ENCODE data around the gene PSMC1.

Gene PSMC1

DNA sequence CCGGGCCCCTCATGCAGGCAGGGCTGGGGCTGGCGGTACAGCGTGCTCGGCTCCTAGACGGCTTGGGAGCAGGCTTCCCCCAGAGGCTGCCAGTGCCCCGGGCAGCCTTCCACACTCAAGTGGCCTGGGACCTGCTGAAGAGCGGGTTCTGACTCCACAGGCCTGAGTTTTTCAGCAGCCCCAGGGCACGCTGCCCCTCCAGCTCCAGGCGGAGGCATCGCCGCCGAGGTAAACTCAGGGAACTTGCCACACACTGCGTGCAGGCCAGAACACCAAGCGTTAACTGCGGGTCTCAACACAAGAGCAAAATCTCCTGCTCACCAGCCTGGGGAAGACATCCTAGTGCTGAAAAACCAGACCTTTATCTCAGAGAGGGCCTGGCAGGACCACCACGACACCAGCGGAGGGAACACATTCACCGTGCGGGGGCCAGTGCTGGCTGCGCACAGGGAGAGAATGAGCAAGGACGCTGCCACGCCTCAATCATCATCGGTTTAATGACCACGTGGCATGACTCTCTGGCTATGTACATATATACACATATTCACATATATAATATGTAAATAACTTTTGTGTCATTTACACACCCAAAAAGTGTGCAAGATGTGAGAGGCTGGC lies 21.3 kb downstream of the PSMC1 start:
- no peak overlapping the region for H3K27ac ChIP-seq
- TF ChIP-seq, protein P1, sequence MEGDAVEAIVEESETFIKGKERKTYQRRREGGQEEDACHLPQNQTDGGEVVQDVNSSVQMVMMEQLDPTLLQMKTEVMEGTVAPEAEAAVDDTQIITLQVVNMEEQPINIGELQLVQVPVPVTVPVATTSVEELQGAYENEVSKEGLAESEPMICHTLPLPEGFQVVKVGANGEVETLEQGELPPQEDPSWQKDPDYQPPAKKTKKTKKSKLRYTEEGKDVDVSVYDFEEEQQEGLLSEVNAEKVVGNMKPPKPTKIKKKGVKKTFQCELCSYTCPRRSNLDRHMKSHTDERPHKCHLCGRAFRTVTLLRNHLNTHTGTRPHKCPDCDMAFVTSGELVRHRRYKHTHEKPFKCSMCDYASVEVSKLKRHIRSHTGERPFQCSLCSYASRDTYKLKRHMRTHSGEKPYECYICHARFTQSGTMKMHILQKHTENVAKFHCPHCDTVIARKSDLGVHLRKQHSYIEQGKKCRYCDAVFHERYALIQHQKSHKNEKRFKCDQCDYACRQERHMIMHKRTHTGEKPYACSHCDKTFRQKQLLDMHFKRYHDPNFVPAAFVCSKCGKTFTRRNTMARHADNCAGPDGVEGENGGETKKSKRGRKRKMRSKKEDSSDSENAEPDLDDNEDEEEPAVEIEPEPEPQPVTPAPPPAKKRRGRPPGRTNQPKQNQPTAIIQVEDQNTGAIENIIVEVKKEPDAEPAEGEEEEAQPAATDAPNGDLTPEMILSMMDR (conservative IDR thresholded peaks at IDR 0.05): no peak
- no peak for TF ChIP-seq ZFX (IDR thresholded peaks at IDR 0.05)

DNA sequence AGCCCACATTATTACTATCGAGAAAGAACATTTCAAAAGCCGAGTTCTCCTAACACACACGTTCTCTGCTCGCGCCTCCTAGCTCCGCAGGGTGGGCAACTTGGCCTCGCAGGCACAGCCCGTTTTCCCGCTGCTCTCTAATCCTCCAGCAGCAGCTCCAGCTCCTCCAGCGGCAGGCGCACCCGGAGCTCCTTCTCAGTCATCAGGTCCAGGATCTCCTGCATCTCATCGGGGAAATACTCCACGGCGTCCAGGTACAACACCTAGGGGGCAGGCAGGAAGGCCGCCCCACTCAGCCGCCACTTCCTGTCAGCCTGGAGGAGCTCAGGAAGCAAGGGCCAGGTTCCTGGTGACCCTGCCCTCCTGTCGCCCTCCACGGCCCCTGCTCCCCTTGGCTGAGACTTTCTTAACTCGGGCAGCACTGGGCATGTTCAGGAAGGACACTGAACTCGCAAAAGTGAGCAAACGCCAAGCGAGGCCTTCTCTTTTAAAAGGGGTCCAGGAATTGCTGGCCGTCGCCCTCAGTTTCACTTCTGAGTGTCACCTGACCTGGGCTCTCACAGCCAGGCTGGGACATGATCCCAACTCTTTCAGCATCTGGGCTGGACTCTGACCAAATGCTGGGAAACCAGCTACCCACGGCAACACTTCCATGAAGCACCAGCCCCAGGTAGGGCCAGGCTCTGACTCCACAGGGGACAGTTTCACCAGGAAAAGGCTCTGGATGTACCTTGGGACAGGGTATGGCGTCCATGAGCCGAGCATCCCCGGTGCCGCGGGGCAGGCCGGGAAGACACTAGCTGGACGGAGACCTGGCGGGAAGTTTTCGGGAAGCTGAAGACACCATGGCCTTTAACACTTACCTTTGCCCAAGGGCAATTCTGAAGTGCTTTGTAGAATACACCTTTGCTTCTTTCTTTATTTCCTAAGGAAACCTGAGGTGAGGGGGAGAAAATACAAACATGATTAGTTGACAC lies 22.1 kb downstream of the PSMC1 start:
- TF ChIP-seq, protein P1 (conservative IDR thresholded peaks at IDR 0.05): no peak
- TF ChIP-seq ZFX (IDR thresholded peaks at IDR 0.05): no peak
- H3K27ac ChIP-seq: no peak overlapping the region

DNA sequence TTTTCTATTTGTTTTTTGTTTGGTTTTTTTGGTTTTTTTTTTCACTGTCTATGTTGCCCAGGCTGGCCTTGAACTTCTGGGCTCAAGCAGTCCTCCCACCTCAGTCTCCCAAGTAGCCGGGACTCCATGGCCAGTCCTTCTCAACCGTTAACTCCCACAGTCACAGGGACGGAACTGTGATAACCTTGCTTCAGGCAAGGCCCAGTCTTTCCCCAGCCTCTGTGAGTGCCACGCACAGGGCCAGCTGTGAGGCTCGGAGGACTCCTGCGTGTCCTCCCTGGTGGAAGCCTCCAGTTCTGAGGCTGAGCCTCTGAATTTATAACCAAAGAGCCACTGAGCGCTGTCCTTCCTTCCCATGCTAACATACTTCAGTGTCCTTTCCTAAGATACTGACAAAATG lies 23.7 kb downstream of the PSMC1 start:
- TF ChIP-seq ZFX (IDR thresholded peaks at IDR 0.05): no peak
- TF ChIP-seq, protein P1 (conservative IDR thresholded peaks at IDR 0.05): no peak
- no peak overlapping the region for H3K27ac ChIP-seq

DNA sequence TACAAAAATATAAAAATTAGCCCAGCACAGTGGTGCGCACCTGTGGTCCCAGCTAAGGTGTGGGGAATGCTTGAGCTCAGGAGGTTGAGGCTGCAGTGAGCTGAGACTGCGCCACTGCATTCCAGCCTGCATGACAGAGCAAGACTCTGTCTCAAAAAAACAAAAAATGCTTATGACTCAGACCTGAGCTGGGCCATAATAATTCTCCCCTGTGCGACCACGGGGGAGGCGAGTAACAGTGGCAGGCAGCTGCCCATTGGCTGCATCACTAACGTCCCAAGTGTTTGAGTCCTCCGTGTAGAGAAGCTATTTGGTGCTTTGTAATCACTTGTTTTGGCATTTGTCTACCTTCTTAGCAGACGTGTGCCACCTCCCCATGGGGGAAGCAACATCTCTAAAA lies 24.9 kb downstream of the PSMC1 start:
- no peak overlapping the region for H3K27ac ChIP-seq
- no peak for TF ChIP-seq ZFX (IDR thresholded peaks at IDR 0.05)
- TF ChIP-seq, protein P1 (conservative IDR thresholded peaks at IDR 0.05): no peak

DNA sequence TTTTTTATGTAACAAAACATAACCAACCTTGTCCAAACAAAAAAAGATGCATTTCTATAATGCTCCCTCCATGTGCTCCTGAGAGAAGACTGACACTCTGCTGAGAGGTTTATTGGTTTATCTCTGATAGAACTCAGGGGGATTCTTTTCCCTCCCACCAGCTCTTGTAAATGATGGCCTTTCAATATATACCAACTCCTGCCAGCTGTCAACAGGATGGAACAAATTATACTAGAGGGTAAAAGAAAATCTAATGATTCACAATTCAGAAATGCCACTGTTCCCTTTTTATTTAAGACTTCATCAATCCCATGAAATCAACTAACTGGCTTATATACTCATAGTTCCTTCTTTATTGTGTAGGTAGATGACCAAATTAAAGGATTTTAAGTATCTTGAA lies 25.4 kb downstream of the PSMC1 start:
- no peak overlapping the region for H3K27ac ChIP-seq
- no peak for TF ChIP-seq ZFX (IDR thresholded peaks at IDR 0.05)
- TF ChIP-seq, protein P1 (conservative IDR thresholded peaks at IDR 0.05): no peak

DNA sequence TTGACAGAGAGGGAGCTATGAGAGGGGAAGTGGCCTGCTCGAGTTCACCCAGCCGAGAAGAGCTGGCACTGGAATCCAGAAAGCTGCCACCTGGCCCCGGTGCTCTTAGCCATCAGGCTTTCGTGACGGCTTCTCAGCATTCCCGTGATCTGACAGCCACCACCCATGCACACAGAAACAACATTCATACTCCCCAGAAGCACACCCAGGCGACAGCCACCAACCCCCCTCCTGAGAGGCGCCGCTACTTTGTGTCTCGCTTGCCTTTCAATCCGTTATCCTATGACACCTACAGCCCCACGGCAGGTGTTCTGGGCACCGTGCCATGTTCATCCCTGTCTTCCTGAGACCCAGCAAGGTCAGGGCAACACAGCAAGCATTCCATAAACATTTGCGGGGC lies 31.4 kb downstream of the PSMC1 start:
- TF ChIP-seq, protein P1 (conservative IDR thresholded peaks at IDR 0.05): no peak
- TF ChIP-seq ZFX (IDR thresholded peaks at IDR 0.05): no peak

More for the DNA sequence above, 31.4 kb downstream of the PSMC1 start:
- H3K27ac ChIP-seq: no peak overlapping the region
